H1 (cell line): ENCODE measurements around the gene WDR43. TPM values are rescaled to one million over a fixed set of nuclear protein-coding genes. Genes with fewer than 3 reads are reported as not detected.

Experiments
- CTCF ChIA-PET: fragments of 300-600 bp; sonication (Branson Sonifier 250); formaldehyde crosslinking; loops from one replicate; lab custom pipeline; 2021; ENCODE audit not compliant: partially characterized antibody; lab: Charles Lee
- POLR2A ChIA-PET: fragments of 300-600 bp; sonication (Branson Sonifier 250); formaldehyde crosslinking; loops from one replicate; lab custom pipeline; 2021; ENCODE audit warnings: inconsistent platforms; ENCODE audit not compliant: partially characterized antibody; lab: Charles Lee
- DNase-seq, 2 experiments: peaks; one replicate each; pipeline versions ENCODE4 v3.0.0 to v3.0.0-alpha.2; 2010 to 2022; ENCODE audit warnings: low spot score in 2 of 2, low read depth in 1 of 2, mixed read lengths in 1 of 2
- FAIRE-seq: peaks from 2 replicates; lab custom pipeline; 2011; peaks lifted over from hg19 to GRCh38; lab: Jason Lieb, UNC
- H2AFZ ChIP-seq: 2 replicates; pipeline ENCODE4 v1.8.1; 2012; ENCODE audit warnings: low read length, inconsistent platforms
- H2AK5ac ChIP-seq: 2 replicates; pipeline ENCODE4 v1.6.1; 2013; ENCODE audit warnings: low read depth, low read length
- H2BK120ac ChIP-seq: replicated peaks from 2 replicates; pipeline ENCODE3; 2013; ENCODE audit warnings: low read depth, low read length, inconsistent platforms
- H2BK12ac ChIP-seq: 2 replicates; pipeline ENCODE4 v1.6.1; 2013; ENCODE audit warnings: low read depth, low read length
- H2BK15ac ChIP-seq: 2 replicates; pipeline ENCODE4 v1.6.1; 2013; ENCODE audit warnings: low read length
- H2BK20ac ChIP-seq: 2 replicates; pipeline ENCODE4 v1.6.1; 2013; ENCODE audit warnings: low read length
- H2BK5ac ChIP-seq: 2 replicates; pipeline ENCODE4 v1.6.1; 2013; ENCODE audit warnings: low read depth, low read length
- H3K14ac ChIP-seq: 2 replicates; pipeline ENCODE4 v1.6.1; 2013; ENCODE audit warnings: inconsistent platforms; ENCODE audit not compliant: insufficient read length
- H3K18ac ChIP-seq: 2 replicates; pipeline ENCODE4 v1.6.1; 2013; ENCODE audit warnings: low read length; ENCODE audit errors: extremely low read depth
- H3K23ac ChIP-seq: 2 replicates; pipeline ENCODE4 v1.6.1; 2013; ENCODE audit warnings: inconsistent platforms; ENCODE audit not compliant: insufficient read length
- H3K23me2 ChIP-seq: 2 replicates; pipeline ENCODE4 v1.6.1; 2013; ENCODE audit warnings: low read depth, low read length
- H3K27ac ChIP-seq: 2 replicates; pipeline ENCODE4 v1.6.1; 2011; ENCODE audit warnings: low read depth, low read length, inconsistent platforms
- H3K27me3 ChIP-seq, 4 experiments: replicated peaks in 1 of 4; 1 replicate in 1 of 4; 2 replicates in 3 of 4; pipeline versions ENCODE4 v1.6.1 to v1.8.1; 2011 to 2013; ENCODE audit warnings: low read length in 3 of 4, mild to moderate bottlenecking in 3 of 4, inconsistent platforms in 2 of 4, mixed read lengths in 2 of 4, moderate library complexity in 1 of 4; ENCODE audit not compliant: control insufficient read depth in 3 of 4, insufficient read depth in 3 of 4; ENCODE audit errors: extremely low read depth in 1 of 4
- H3K36me3 ChIP-seq, 4 experiments: 2 replicates each; pipeline versions ENCODE4 v1.6.1 to v1.8.1; 2011 to 2013; ENCODE audit warnings: mild to moderate bottlenecking in 4 of 4, low read length in 3 of 4, moderate library complexity in 2 of 4, control low read depth in 1 of 4, inconsistent platforms in 1 of 4; ENCODE audit not compliant: insufficient read depth in 4 of 4, control insufficient read depth in 2 of 4
- H3K4ac ChIP-seq: replicated peaks from 2 replicates; pipeline ENCODE3; 2013; ENCODE audit warnings: low read length, low read depth, mixed read lengths, inconsistent platforms; ENCODE audit not compliant: insufficient read length
- H3K4me1 ChIP-seq, 4 experiments: replicated peaks in 1 of 4; 1 replicate in 1 of 4; 2 replicates in 3 of 4; pipeline versions ENCODE4 v1.6.1 to v1.8.1; 2011 to 2013; ENCODE audit warnings: low read length in 3 of 4, inconsistent platforms in 2 of 4, mixed read lengths in 1 of 4; ENCODE audit not compliant: insufficient read depth in 4 of 4, control insufficient read depth in 3 of 4
- H3K4me2 ChIP-seq, 2 experiments: 2 replicates each; pipeline versions ENCODE4 v1.6.1 to v1.8.1; 2011 to 2013; ENCODE audit warnings: low read depth in 2 of 2, low read length in 2 of 2, control low read depth in 1 of 2, inconsistent platforms in 1 of 2, mild to moderate bottlenecking in 1 of 2; ENCODE audit not compliant: insufficient read depth in 1 of 2
- H3K4me3 ChIP-seq, 4 experiments: fragments of 200-600, 300-600 bp in 1 of 4; sonication (generic), shearing (Covaris generic), sonication (Bioruptor Twin) in 1 of 4; 2 replicates each; pipeline versions ENCODE4 v1.5.1 to v1.8.1; 2011 to 2016; ENCODE audit warnings: low read length in 4 of 4, low read depth in 3 of 4, control low read depth in 2 of 4, inconsistent platforms in 2 of 4, mild to moderate bottlenecking in 2 of 4, mixed read lengths in 1 of 4, moderate library complexity in 1 of 4; ENCODE audit not compliant: insufficient read depth in 2 of 4; ENCODE audit errors: extremely low read depth in 1 of 4
- H3K56ac ChIP-seq: replicated peaks from 2 replicates; pipeline ENCODE3; 2013; ENCODE audit warnings: low read depth, mild to moderate bottlenecking, mixed read lengths, low read length, inconsistent platforms; ENCODE audit not compliant: insufficient read length
- H3K79me1 ChIP-seq: 2 replicates; pipeline ENCODE4 v1.6.1; 2013; ENCODE audit warnings: low read depth, low read length, control low read depth
- H3K79me2 ChIP-seq, 2 experiments: 2 replicates each; pipeline versions ENCODE4 v1.6.1 to v1.8.1; 2012 to 2013; ENCODE audit warnings: low read length in 2 of 2, mild to moderate bottlenecking in 2 of 2, inconsistent platforms in 1 of 2; ENCODE audit not compliant: insufficient read depth in 2 of 2, control insufficient read depth in 1 of 2
- H3K9ac ChIP-seq, 4 experiments: replicated peaks in 1 of 4; 1 replicate in 1 of 4; 2 replicates in 3 of 4; pipeline versions ENCODE4 v1.6.1 to v1.8.1; 2011 to 2013; ENCODE audit warnings: low read depth in 3 of 4, low read length in 3 of 4, control low read depth in 2 of 4, mild to moderate bottlenecking in 2 of 4, moderate library complexity in 2 of 4, inconsistent platforms in 1 of 4; ENCODE audit errors: extremely low read depth in 1 of 4
- H3K9me3 ChIP-seq, 2 experiments: 2 replicates each; pipeline versions ENCODE4 v1.6.1 to v1.8.1; 2012 to 2013; ENCODE audit warnings: mild to moderate bottlenecking in 2 of 2, moderate library complexity in 2 of 2, control low read depth in 1 of 2, inconsistent platforms in 1 of 2, low read depth in 1 of 2, low read length in 1 of 2, mixed read lengths in 1 of 2; ENCODE audit not compliant: insufficient read depth in 2 of 2
- H4K20me1 ChIP-seq, 2 experiments: replicated peaks in 1 of 2; 2 replicates each; pipeline versions ENCODE3 to v1.8.1; 2011 to 2013; ENCODE audit warnings: inconsistent platforms in 2 of 2, low read length in 2 of 2, mild to moderate bottlenecking in 1 of 2; ENCODE audit not compliant: insufficient read depth in 2 of 2, control insufficient read depth in 1 of 2
- H4K5ac ChIP-seq: 2 replicates; pipeline ENCODE4 v1.6.1; 2013; ENCODE audit warnings: low read length, low read depth, mixed read lengths, inconsistent platforms; ENCODE audit not compliant: insufficient read length
- H4K8ac ChIP-seq: 2 replicates; pipeline ENCODE4 v1.8.0; 2013; ENCODE audit warnings: mild to moderate bottlenecking, moderate library complexity, low read length, inconsistent platforms; ENCODE audit not compliant: insufficient read depth; ENCODE audit errors: extremely low read depth
- H4K91ac ChIP-seq: replicated peaks from 2 replicates; pipeline ENCODE3; 2013; ENCODE audit warnings: low read length, mixed read lengths, inconsistent platforms; ENCODE audit not compliant: insufficient read length
- BCL11A ChIP-seq, 2 experiments: IDR thresholded peaks; one replicate each; pipeline ENCODE4 v1.6.1; 2011; ENCODE audit warnings: low read depth in 2 of 2, low read length in 2 of 2, mild to moderate bottlenecking in 2 of 2
- POLR2A ChIP-seq, 2 experiments: IDR thresholded peaks; 1 replicate in 1 of 2; 2 replicates in 1 of 2; pipeline ENCODE4 v1.6.1; 2011; ENCODE audit warnings: low read depth in 2 of 2, low read length in 2 of 2, mild to moderate bottlenecking in 2 of 2; ENCODE audit errors: control extremely low read depth in 1 of 2
- WGBS, 2 experiments: shearing (Covaris generic) in 1 of 2; methylation state at CpG; one replicate each; pipeline versions ENCODE4 v1.1.6 to v1.1.7; 2013 to 2015; ENCODE audit warnings: low lambda C conversion rate in 2 of 2, mixed read lengths in 2 of 2, inconsistent platforms in 1 of 2, low coverage in 1 of 2, missing lambda C conversion rate in 1 of 2; ENCODE audit not compliant: insufficient replicate concordance in 2 of 2, insufficient coverage in 1 of 2, insufficient read length in 1 of 2; ENCODE audit errors: extremely low coverage in 1 of 2, missing lambda C conversion rate in 1 of 2; 5-methylcytosine and 5-hydroxymethylcytosine counted together
- polyA plus RNA-seq, 7 experiments: library from polyadenylated mRNA; depleted of rRNA in 3 of 7; stranded (reverse) in 5 of 7; unstranded in 2 of 7; fragments of >200 nt in 5 of 7; fragments of 200-250 nt in 2 of 7; gene quantifications; 1 replicate in 5 of 7; 2 replicates in 1 of 7; 4 replicates in 1 of 7; pipeline versions ENCODE4 v1.2.1 to v1.2.3, GENCODE V29; 2011 to 2013; ENCODE audit warnings: missing spikeins in 2 of 7, mixed read lengths in 2 of 7
- total RNA-seq: library from RNA; stranded (reverse); fragmentation: NEBNext Ultra II Directional; extraction: Animal tissue kit (Norgen Biotek cat#: 25700); gene quantifications from 2 replicates; pipeline ENCODE4 v1.2.1, GENCODE V29; 2021

The WDR43 gene
- total and polyA plus RNA-seq, 2 of the 8 experiments (the other 6 are each of a cell fraction or from before 2014, with no cell fraction given), result 57.8 to 142 TPM

DNA sequence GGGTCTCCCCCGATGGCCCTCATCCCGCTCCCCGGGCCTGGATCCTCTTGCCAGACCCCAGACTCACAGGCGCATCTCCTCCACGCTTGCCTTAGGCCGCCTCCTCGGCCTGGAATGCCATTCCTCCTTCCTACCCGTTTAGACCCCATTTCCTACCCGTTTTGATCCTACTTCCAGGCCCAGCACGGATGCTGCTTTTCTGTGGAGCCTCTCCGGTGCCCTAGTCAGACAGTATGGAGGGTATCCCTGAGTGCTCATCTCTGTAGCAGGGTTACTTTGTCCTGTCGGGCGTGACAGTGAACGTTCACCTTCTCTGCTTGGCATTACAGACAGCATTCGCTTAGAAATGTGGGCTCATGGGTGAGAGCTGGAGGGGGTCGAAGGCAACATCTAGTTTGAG, 96.0 kb downstream of the WDR43 start:
- Histone ChIP-seq H3K4me2 (no peak overlapping the region), H3K56ac (no peak overlapping the region), H2BK15ac (no peak overlapping the region), H3K14ac (no peak overlapping the region), H3K27ac (no peak overlapping the region), H2BK120ac (no peak overlapping the region), H3K9me3 (no peaks in the 10 kb centered on the region), H2AK5ac (no peak overlapping the region), H4K20me1 (no peaks in the 10 kb centered on the region), H3K79me2 (no peaks in the 10 kb centered on the region), H3K79me1 (no peaks in the 10 kb centered on the region), H3K4me1 (no peaks in the 10 kb centered on the region), H3K27me3 (no peaks in the 10 kb centered on the region), H4K8ac (no peak overlapping the region), H3K23me2 (no peaks in the 10 kb centered on the region; the same call in 1 of the 2 replicates), H3K4me3 (no peak overlapping the region), H3K4ac (no peak overlapping the region), H3K18ac (no peak overlapping the region), H3K36me3 (no peaks in the 10 kb centered on the region), H2BK20ac (no peak overlapping the region), H2AFZ (no peak overlapping the region), H4K5ac (no peak overlapping the region), H3K9ac (no peak overlapping the region), H2BK12ac (no peak overlapping the region), H4K91ac (no peak overlapping the region), H3K23ac (no peak overlapping the region), H2BK5ac (no peak overlapping the region)
- WGBS, 2 experiments, result 79% methylated on average over 15 of the region's 16 CpGs; no CpG with 5 or more reads in 1 of the 2 experiments
- no peak for FAIRE-seq
- DNase-seq, result no peak
- POLR2A ChIA-PET, result no interaction called here
- CTCF ChIA-PET, result no interaction called here
- TF ChIP-seq BCL11A (IDR thresholded peaks at IDR 0.05; ENCODE audit: low read depth in 2 of 2, low read length in 2 of 2) (no peak), POLR2A (IDR thresholded peaks at IDR 0.05; ENCODE audit: control extremely low read depth in 1 of 2, low read depth in 2 of 2, low read length in 2 of 2) (no peak)
